C4-2B (cell line): ENCODE data around the gene ANKRD35.

Experiments
- CTCF ChIP-seq: fragments of 450-650 bp; conservative IDR thresholded peaks from 2 replicates; pipeline ENCODE4 v1.5.1; 2017; ENCODE audit warnings: mild to moderate bottlenecking
- ZFX ChIP-seq: fragments of 450-650 bp; IDR thresholded peaks from 2 replicates; pipeline ENCODE4 v1.6.1; 2017

- no peak for TF ChIP-seq CTCF
- no peak for TF ChIP-seq ZFX
Observed at GRCh38 chr1:145837656-145838055, 48.0 kb downstream of the ANKRD35 start.
